Naive thymus-derived CD8-positive, alpha-beta T cell (primary cell): ENCODE results near the gene ATP5IF1. TPM values are rescaled to one million over a fixed set of nuclear protein-coding genes. Genes with fewer than 3 reads are reported as not detected.

ENCODE experiments used
- ATAC-seq, 2 donors: fragments of 150-1000 bp; cut with Tn5 transposase in 1 of 2; sonication (Bioruptor Pico), chemical (Tn5 transposase) in 1 of 2; 1 replicate in 1 of 2; 2 replicates in 1 of 2; pipeline ENCODE4 v1.10.0; 2021; ENCODE audit warnings: mild to moderate bottlenecking in 2 of 2, moderate library complexity in 2 of 2
- POLR2A ChIA-PET: fragments of 350-600 bp; sonication (Branson Sonifier 250); formaldehyde crosslinking; loops from one replicate; lab custom pipeline; 2021; ENCODE audit warnings: antibody characterized with exemption; lab: Charles Lee
- DNase-seq, 10 donors: peaks; one replicate each; pipeline versions ENCODE4 v3.0.0 to v3.0.0-alpha.2; 2020 to 2022
- H3K27ac Mint-ChIP-seq, 10 donors: one replicate each; pipeline ENCODE4 v1.8.0; 2020 to 2022; ENCODE audit warnings: mild to moderate bottlenecking in 10 of 10, mixed read lengths in 10 of 10, moderate library complexity in 4 of 10, inconsistent platforms in 1 of 10
- H3K27me3 Mint-ChIP-seq, 5 donors: one replicate each; pipeline ENCODE4 v1.8.0; 2021 to 2022; ENCODE audit warnings: mixed read lengths in 5 of 5
- H3K36me3 Mint-ChIP-seq, 3 donors: one replicate each; pipeline ENCODE4 v1.8.0; 2020 to 2022; ENCODE audit warnings: mixed read lengths in 3 of 3, mild to moderate bottlenecking in 2 of 3, inconsistent platforms in 1 of 3
- H3K4me1 Mint-ChIP-seq, 4 donors: one replicate each; pipeline ENCODE4 v1.8.0; 2021 to 2022; ENCODE audit warnings: mixed read lengths in 4 of 4
- H3K4me3 Mint-ChIP-seq, 10 donors: one replicate each; pipeline ENCODE4 v1.8.0; 2020 to 2022; ENCODE audit warnings: mild to moderate bottlenecking in 10 of 10, mixed read lengths in 10 of 10, moderate library complexity in 6 of 10, inconsistent platforms in 1 of 10
- H3K9me3 Mint-ChIP-seq, 9 donors: one replicate each; pipeline ENCODE4 v1.8.0; 2020 to 2022; ENCODE audit warnings: mixed read lengths in 9 of 9, mild to moderate bottlenecking in 3 of 9, inconsistent platforms in 1 of 9, moderate library complexity in 1 of 9
- polyA plus RNA-seq, 3 donors: library from polyadenylated mRNA; unstranded; fragments of 300-500 nt; fragmentation: Illumina TruSeq; gene quantifications; one replicate each; pipeline ENCODE4 v1.2.3, GENCODE V29; 2021
- total RNA-seq, 8 experiments: library from RNA in 2 of 8; stranded (reverse) in 2 of 8; gene quantifications; one replicate each; pipeline ENCODE4 v1.2.3 and lab custom pipeline; 2021 to 2026

Gene ATP5IF1
- total and polyA plus RNA-seq, 5 experiments from 2014 or later: 113 to 666 (median 468) TPM

GRCh38 chr1:28256197-28256827 lies 20.4 kb downstream of the ATP5IF1 start:
- DNase-seq: peak in 3 of 10 donors; percentile 49 to 58 (median 53)
- POLR2A ChIA-PET: interaction anchor here (0.5 to 8.2 kb wide), 12 partner anchors 10 to 1391 kb away, joined by 3 to 95 read pairs (median 4); partner anchors contain the start of genes ATP5IF1, MED18 and RNU11
- peak overlapping the region in 9 of 10 donors; percentile 20 to 82 (median 69) for H3K4me3 Mint-ChIP-seq
- H3K9me3 Mint-ChIP-seq: no peaks in the 10 kb centered on the region
- peak overlapping the region; percentile 42 to 90 (median 82) for H3K27ac Mint-ChIP-seq
- H3K4me1 Mint-ChIP-seq: peaks cover 17 to 44% (median 35%) of the 10 kb centered on the region in 4 donors
- peaks cover 0 to 4% (median 0%) of the 10 kb centered on the region in 5 donors for H3K27me3 Mint-ChIP-seq
- peak in 1 of 2 donors; percentile 49 for ATAC-seq
- H3K36me3 Mint-ChIP-seq: no peaks in the 10 kb centered on the region

GRCh38 chr1:28257736-28258135 lies 21.8 kb downstream of the ATP5IF1 start:
- Mint-ChIP-seq H3K4me3 (peak overlapping the region in 9 of 10 donors; percentile 18 to 90 (median 57)), H3K4me1 (peaks cover 19 to 50% (median 37%) of the 10 kb centered on the region in 4 donors), H3K27me3 (peaks cover 0 to 4% (median 0%) of the 10 kb centered on the region in 5 donors), H3K9me3 (no peaks in the 10 kb centered on the region), H3K27ac (peak overlapping the region in 5 of 10 donors; percentile 19 to 80 (median 70)), H3K36me3 (no peaks in the 10 kb centered on the region)
- POLR2A ChIA-PET: interaction anchor here (0.5 to 8.2 kb wide), 6 partner anchors 11 to 324 kb away, joined by 3 to 95 read pairs (median 8); partner anchors contain the start of genes ATP5IF1 and MED18
- no peak for ATAC-seq
- DNase-seq: no peak

GRCh38 chr1:28258628-28259251 lies 22.8 kb downstream of the ATP5IF1 start:
- Mint-ChIP-seq H3K4me1 (peaks cover 19 to 54% (median 39%) of the 10 kb centered on the region in 4 donors), H3K27ac (peak overlapping the region; percentile 57 to 89 (median 82)), H3K27me3 (peaks cover 0 to 4% (median 0%) of the 10 kb centered on the region in 5 donors), H3K36me3 (no peaks in the 10 kb centered on the region), H3K9me3 (no peaks in the 10 kb centered on the region), H3K4me3 (peak overlapping the region; percentile 75 to 90 (median 80))
- no peak for ATAC-seq
- POLR2A ChIA-PET: interaction anchor here (0.7 to 8.2 kb wide), 11 partner anchors 10 to 478 kb away, joined by 3 to 95 read pairs (median 4); partner anchors contain the start of genes ATP5IF1, MED18 and YTHDF2
- no peak for DNase-seq

GRCh38 chr1:28259252-28259933 lies 23.5 kb downstream of the ATP5IF1 start, which contains the start of gene SESN2:
TSS of gene SESN2 (plus strand) at chr1:28259518. CDS start at chr1:28259848, 330 bp downstream.
- POLR2A ChIA-PET: interaction anchor here (0.6 to 8.2 kb wide), 15 partner anchors 9 to 1010 kb away, joined by 3 to 95 read pairs (median 3); partner anchors contain the start of genes ATP5IF1, MED18, RCC1 and YTHDF2
- Mint-ChIP-seq H3K27ac (peak within 1 kb of the TSS; percentile 57 to 89 (median 82)), H3K36me3 (no peaks in the 10 kb centered on the region), H3K27me3 (peaks cover 0 to 4% (median 0%) of the 10 kb centered on the region in 5 donors), H3K9me3 (no peaks in the 10 kb centered on the region), H3K4me3 (peak within 1 kb of the TSS; percentile 75 to 90 (median 80)), H3K4me1 (peaks cover 19 to 54% (median 39%) of the 10 kb centered on the region in 4 donors)
- DNase-seq (peak; percentile 97 to 99 (median 99)), ATAC-seq (peak; percentile 95 to 97)

- Mint-ChIP-seq H3K27me3 (peaks cover 0 to 4% (median 0%) of the 10 kb centered on the region in 5 donors), H3K27ac (peak overlapping the region in 7 of 10 donors; percentile 25 to 86 (median 70)), H3K4me1 (peaks cover 19 to 52% (median 38%) of the 10 kb centered on the region in 4 donors), H3K9me3 (no peaks in the 10 kb centered on the region), H3K4me3 (peak overlapping the region; percentile 74 to 90 (median 80)), H3K36me3 (no peaks in the 10 kb centered on the region)
- POLR2A ChIA-PET: interaction anchor here (0.6 to 8.2 kb wide), 17 partner anchors 8 to 1011 kb away, joined by 3 to 95 read pairs (median 3); partner anchors contain the start of genes ATP5IF1, MED18, RCC1 and YTHDF2
- ATAC-seq (no peak), DNase-seq (peak in 3 of 10 donors; percentile 15 to 26 (median 20))
Measured at GRCh38 chr1:28259934-28260802, 24.2 kb downstream of the ATP5IF1 start.

- POLR2A ChIA-PET: interaction anchor here (0.6 to 8.2 kb wide), 9 partner anchors 12 to 290 kb away, joined by 3 to 95 read pairs (median 5); partner anchors contain the start of genes MED18 and RCC1
Measured at GRCh38 chr1:28260803-28261174, 24.9 kb downstream of the ATP5IF1 start.

GRCh38 chr1:28264897-28265296 lies 29.0 kb downstream of the ATP5IF1 start:
- no peaks in the 10 kb centered on the region for H3K9me3 Mint-ChIP-seq
- peaks cover 8 to 17% (median 15%) of the 10 kb centered on the region in 4 donors for H3K4me1 Mint-ChIP-seq
- ATAC-seq: no peak
- peaks cover 0 to 2% (median 0%) of the 10 kb centered on the region in 3 donors for H3K36me3 Mint-ChIP-seq
- H3K27ac Mint-ChIP-seq: peak overlapping the region in 1 of 10 donors; percentile 6
- POLR2A ChIA-PET: no interaction called here
- H3K27me3 Mint-ChIP-seq: peaks cover 0 to 4% (median 0%) of the 10 kb centered on the region in 5 donors
- H3K4me3 Mint-ChIP-seq: no peak overlapping the region
- no peak for DNase-seq

More at GRCh38 chr1:28260803-28261174, 24.9 kb downstream of the ATP5IF1 start:
- H3K4me1 Mint-ChIP-seq: peaks cover 19 to 47% (median 36%) of the 10 kb centered on the region in 4 donors
- ATAC-seq: no peak
- no peaks in the 10 kb centered on the region for H3K36me3 Mint-ChIP-seq
- no peaks in the 10 kb centered on the region for H3K9me3 Mint-ChIP-seq
- DNase-seq: no peak
- H3K27me3 Mint-ChIP-seq: peaks cover 0 to 4% (median 0%) of the 10 kb centered on the region in 5 donors
- H3K4me3 Mint-ChIP-seq: peak overlapping the region; percentile 69 to 90 (median 78)
- H3K27ac Mint-ChIP-seq: peak overlapping the region in 6 of 10 donors; percentile 25 to 84 (median 74)

GRCh38 chr1:28265577-28265976 lies 29.7 kb downstream of the ATP5IF1 start:
- H3K27me3 Mint-ChIP-seq: peaks cover 0 to 4% (median 0%) of the 10 kb centered on the region in 5 donors
- no peak overlapping the region for H3K4me3 Mint-ChIP-seq
- peak overlapping the region in 1 of 10 donors; percentile 37 for H3K27ac Mint-ChIP-seq
- no peak for DNase-seq
- peaks cover 8 to 17% (median 14%) of the 10 kb centered on the region in 4 donors for H3K4me1 Mint-ChIP-seq
- peaks cover 0 to 6% (median 0%) of the 10 kb centered on the region in 3 donors for H3K36me3 Mint-ChIP-seq
- ATAC-seq: no peak
- POLR2A ChIA-PET: no interaction called here
- H3K9me3 Mint-ChIP-seq: no peaks in the 10 kb centered on the region

- no peaks in the 10 kb centered on the region for H3K9me3 Mint-ChIP-seq
- ATAC-seq (no peak), DNase-seq (no peak)
- no peaks in the 10 kb centered on the region for H3K27me3 Mint-ChIP-seq
- H3K4me1 Mint-ChIP-seq: peaks cover 0 to 7% (median 5%) of the 10 kb centered on the region in 4 donors
- peaks cover 0 to 10% (median 0%) of the 10 kb centered on the region in 3 donors for H3K36me3 Mint-ChIP-seq
- POLR2A ChIA-PET: interaction anchor here (0.7 kb wide), 1 partner anchor 9 kb away, joined by 4 read pairs; no protein-coding TSS in a partner anchor
- no peak overlapping the region for H3K27ac Mint-ChIP-seq
- no peak overlapping the region for H3K4me3 Mint-ChIP-seq
Measured at GRCh38 chr1:28266920-28267322, 31.0 kb downstream of the ATP5IF1 start.

GRCh38 chr1:28267633-28268032 lies 31.7 kb downstream of the ATP5IF1 start:
- DNase-seq (no peak), ATAC-seq (no peak)
- Mint-ChIP-seq H3K27me3 (no peaks in the 10 kb centered on the region), H3K27ac (peak overlapping the region in 3 of 10 donors; percentile 27 to 70 (median 60)), H3K4me1 (peaks cover 0 to 5% (median 4%) of the 10 kb centered on the region in 4 donors), H3K36me3 (peaks cover 0 to 12% (median 0%) of the 10 kb centered on the region in 3 donors), H3K4me3 (no peak overlapping the region), H3K9me3 (no peaks in the 10 kb centered on the region)
- POLR2A ChIA-PET: interaction anchor here (0.6 kb wide), 1 partner anchor 237 kb away, joined by 3 read pairs; no protein-coding TSS in a partner anchor

GRCh38 chr1:28269529-28269928 lies 33.6 kb downstream of the ATP5IF1 start:
- ATAC-seq: no peak
- POLR2A ChIA-PET: interaction anchor here (0.6 to 1.5 kb wide), 3 partner anchors 10 to 228 kb away, joined by 3 to 9 read pairs (median 3); partner anchors contain the start of gene SESN2
- no peaks in the 10 kb centered on the region for H3K9me3 Mint-ChIP-seq
- H3K4me3 Mint-ChIP-seq: no peak overlapping the region
- H3K4me1 Mint-ChIP-seq: peaks cover 0 to 5% (median under 1%) of the 10 kb centered on the region in 4 donors
- H3K27me3 Mint-ChIP-seq: no peaks in the 10 kb centered on the region
- H3K36me3 Mint-ChIP-seq: peaks cover 0 to 24% (median 6%) of the 10 kb centered on the region in 3 donors
- peak overlapping the region in 1 of 10 donors; percentile 9 for H3K27ac Mint-ChIP-seq
- DNase-seq: no peak
